T-cell (primary cell): ENCODE results near the gene NRF1. TPM values are rescaled to one million over a fixed set of nuclear protein-coding genes. Genes with fewer than 3 reads are reported as not detected.

Source experiments
- ATAC-seq, 4 experiments: fragments of 200-7000 bp in 3 of 4; fragments of 150-1000 bp in 1 of 4; cut with Tn5 transposase; replicated peaks in 1 of 4; 1 replicate in 3 of 4; 2 replicates in 1 of 4; pipeline ENCODE4 v1.10.0; 2021; ENCODE audit warnings: moderate library complexity in 3 of 4, mild to moderate bottlenecking in 2 of 4, moderate number of reproducible peaks in 1 of 4
- CTCF ChIA-PET, 2 donors: fragments of 300-600 bp; sonication (Branson Sonifier 250); formaldehyde crosslinking; loops; one replicate each; lab custom pipeline; 2022; ENCODE audit warnings: antibody characterized with exemption in 2 of 2; lab: Charles Lee
- POLR2A ChIA-PET, 2 donors: fragments of 300-600 bp; sonication (Branson Sonifier 250); formaldehyde crosslinking; loops; one replicate each; lab custom pipeline; 2022; ENCODE audit warnings: antibody characterized with exemption in 2 of 2; lab: Charles Lee
- DNase-seq, 35 experiments: peaks; one replicate each; pipeline versions ENCODE4 v3.0.0 to v3.0.0-alpha.2; 2013 to 2023
- H3K27ac ChIP-seq: one replicate; pipeline ENCODE4 v1.5.1; 2013; ENCODE audit warnings: low read length
- H3K27me3 ChIP-seq, 2 experiments: replicated peaks in 1 of 2; 1 replicate in 1 of 2; 2 replicates in 1 of 2; pipeline versions ENCODE4 v1.6.1 to v1.7.0; 2013; ENCODE audit warnings: low read length in 1 of 2, mixed read lengths in 1 of 2; ENCODE audit not compliant: control insufficient read depth in 2 of 2, insufficient read depth in 2 of 2; ENCODE audit errors: extremely low read depth in 1 of 2
- H3K36me3 ChIP-seq, 2 donors: 1 replicate in 1 of 2; 2 replicates in 1 of 2; pipeline versions ENCODE4 v1.6.1 to v1.7.0; 2013; ENCODE audit warnings: low read length in 1 of 2; ENCODE audit not compliant: control insufficient read depth in 2 of 2, insufficient read depth in 1 of 2; ENCODE audit errors: extremely low read depth in 1 of 2
- H3K4me1 ChIP-seq, 2 experiments: 1 replicate in 1 of 2; 2 replicates in 1 of 2; pipeline versions ENCODE4 v1.6.1 to v1.7.0; 2013; ENCODE audit warnings: low read length in 2 of 2, mixed read lengths in 1 of 2; ENCODE audit not compliant: insufficient read depth in 2 of 2, control insufficient read depth in 1 of 2; ENCODE audit errors: extremely low read depth in 1 of 2
- H3K4me3 ChIP-seq, 2 donors: 1 replicate in 1 of 2; 2 replicates in 1 of 2; pipeline versions ENCODE4 v1.5.1 to v1.7.0; 2013; ENCODE audit warnings: mild to moderate bottlenecking in 2 of 2, low read length in 1 of 2, moderate library complexity in 1 of 2; ENCODE audit not compliant: control insufficient read depth in 1 of 2; ENCODE audit errors: extremely low read depth in 1 of 2
- H3K9me3 ChIP-seq: 2 replicates; pipeline ENCODE4 v1.7.0; 2013
- H3K27ac Mint-ChIP-seq, 2 donors: one replicate each; pipeline ENCODE4 v1.8.0; 2020 to 2021; ENCODE audit warnings: mild to moderate bottlenecking in 2 of 2, mixed read lengths in 2 of 2
- H3K27me3 Mint-ChIP-seq, 2 donors: one replicate each; pipeline ENCODE4 v1.8.0; 2021 to 2022; ENCODE audit warnings: mixed read lengths in 2 of 2
- H3K36me3 Mint-ChIP-seq: one replicate; pipeline ENCODE4 v1.8.0; 2021; ENCODE audit warnings: mixed read lengths
- H3K4me1 Mint-ChIP-seq, 3 donors: one replicate each; pipeline ENCODE4 v1.8.0; 2020 to 2022; ENCODE audit warnings: mixed read lengths in 3 of 3, mild to moderate bottlenecking in 1 of 3
- H3K4me3 Mint-ChIP-seq, 3 donors: one replicate each; pipeline ENCODE4 v1.8.0; 2020 to 2022; ENCODE audit warnings: mild to moderate bottlenecking in 3 of 3, mixed read lengths in 3 of 3, moderate library complexity in 3 of 3
- H3K9me3 Mint-ChIP-seq, 3 donors: one replicate each; pipeline ENCODE4 v1.8.0; 2020 to 2022; ENCODE audit warnings: mixed read lengths in 3 of 3
- WGBS: methylation state at CpG from one replicate; pipeline ENCODE4 v1.1.5; 2013; ENCODE audit warnings: missing lambda C conversion rate; ENCODE audit not compliant: insufficient coverage; 5-methylcytosine and 5-hydroxymethylcytosine counted together
- total RNA-seq, 35 experiments: library from RNA in 6 of 35; stranded (reverse) in 6 of 35; fragments of 120-200 nt in 1 of 35; gene quantifications; one replicate each; pipeline versions ENCODE4 v1.2.1 to v1.2.4 and lab custom pipeline; 2013 to 2026

Gene NRF1
- total RNA-seq, 5 donors from 2014 or later (not counting 1 experiment from before 2014, with no cell fraction given) = 31.5 to 38.0 (median 35.6) TPM

DNA sequence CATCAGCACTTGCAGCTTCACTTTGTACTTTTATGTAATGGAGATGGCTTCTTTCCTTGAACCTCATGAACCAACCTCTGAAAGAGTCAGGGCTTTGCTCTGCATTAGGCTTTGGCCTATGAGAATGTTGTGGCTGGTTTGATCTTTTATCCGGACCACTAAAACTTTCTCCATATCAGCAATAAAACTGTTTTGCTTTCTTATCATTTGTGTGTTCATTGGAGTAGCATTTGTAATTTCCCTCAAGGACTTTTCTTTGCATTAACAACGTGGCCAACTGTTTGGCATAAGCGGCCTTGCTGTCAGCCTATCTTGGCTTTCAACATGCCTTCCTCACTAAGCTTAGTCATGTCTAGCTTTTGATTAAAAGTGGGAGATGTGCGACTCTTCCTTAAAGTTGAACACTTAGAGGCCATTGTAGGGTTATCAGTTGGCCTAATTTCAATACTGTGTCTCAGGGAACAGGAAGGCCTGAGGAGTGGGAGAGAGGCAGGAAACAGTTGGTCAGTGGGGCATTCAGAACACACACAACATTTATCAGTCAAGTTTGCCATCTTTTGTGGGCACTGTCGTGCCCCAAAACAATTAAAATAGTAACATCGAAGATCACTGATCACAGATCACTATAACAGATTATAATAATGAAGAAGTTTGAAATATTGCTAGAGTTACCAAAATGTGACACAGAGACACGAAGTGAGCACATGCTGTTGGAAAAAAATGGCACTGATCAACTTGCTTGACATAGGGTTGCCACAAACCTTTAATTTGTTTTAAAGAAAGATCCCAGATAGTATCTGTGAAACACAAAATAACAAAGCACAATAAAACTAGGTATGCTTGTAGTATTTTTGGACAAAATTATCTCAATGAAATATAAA is 64.7 kb downstream of the NRF1 start:
- Histone ChIP-seq H3K27ac (no peak overlapping the region), H3K4me1 (no peaks in the 10 kb centered on the region), H3K9me3 (peaks cover 5% of the 10 kb centered on the region), H3K4me3 (no peak overlapping the region), H3K36me3 (peaks cover 11 to 62% of the 10 kb centered on the region in 2 donors), H3K27me3 (no peaks in the 10 kb centered on the region)
- Mint-ChIP-seq H3K36me3 (peaks cover 55% of the 10 kb centered on the region), H3K4me3 (no peak overlapping the region), H3K4me1 (peaks cover 0 to 8% (median 0%) of the 10 kb centered on the region in 3 donors), H3K27ac (no peak overlapping the region), H3K27me3 (no peaks in the 10 kb centered on the region), H3K9me3 (peaks cover 0 to 8% (median 0%) of the 10 kb centered on the region in 3 donors)
- no peak for DNase-seq
- WGBS = no CpG with 5 or more reads among the region's 7 CpGs
- CTCF ChIA-PET = interaction anchor here (0.6 kb wide), 2 partner anchors 958 to 1125 kb away, joined by 3 to 4 read pairs; no protein-coding TSS in a partner anchor
- POLR2A ChIA-PET = no interaction called here
- ATAC-seq = no peak

- DNase-seq = no peak
- H3K36me3 Mint-ChIP-seq = peaks cover 59% of the 10 kb centered on the region
- H3K4me1 Mint-ChIP-seq = peaks cover 0 to 8% (median 3%) of the 10 kb centered on the region in 3 donors
- H3K27me3 Mint-ChIP-seq = no peaks in the 10 kb centered on the region
- ChIA-PET CTCF (no interaction called here), POLR2A (interaction anchor here in 1 of 2 donors (0.5 kb wide), 2 partner anchors 84 to 175 kb away, joined by 6 to 14 read pairs; no protein-coding TSS in a partner anchor)
- Histone ChIP-seq H3K27ac (no peak overlapping the region), H3K9me3 (peaks cover 5% of the 10 kb centered on the region), H3K4me3 (no peak overlapping the region), H3K36me3 (peaks cover 6 to 49% of the 10 kb centered on the region in 2 donors), H3K4me1 (no peaks in the 10 kb centered on the region), H3K27me3 (no peaks in the 10 kb centered on the region)
- H3K9me3 Mint-ChIP-seq = peaks cover 0 to 8% (median 0%) of the 10 kb centered on the region in 3 donors
- no peak overlapping the region for H3K27ac Mint-ChIP-seq
- ATAC-seq = no peak
- WGBS = no CpG with 5 or more reads among the region's 4 CpGs
- H3K4me3 Mint-ChIP-seq = no peak overlapping the region
These were observed 66.3 kb downstream of the NRF1 start for GRCh38 chr7:129677796-129678195.

DNA sequence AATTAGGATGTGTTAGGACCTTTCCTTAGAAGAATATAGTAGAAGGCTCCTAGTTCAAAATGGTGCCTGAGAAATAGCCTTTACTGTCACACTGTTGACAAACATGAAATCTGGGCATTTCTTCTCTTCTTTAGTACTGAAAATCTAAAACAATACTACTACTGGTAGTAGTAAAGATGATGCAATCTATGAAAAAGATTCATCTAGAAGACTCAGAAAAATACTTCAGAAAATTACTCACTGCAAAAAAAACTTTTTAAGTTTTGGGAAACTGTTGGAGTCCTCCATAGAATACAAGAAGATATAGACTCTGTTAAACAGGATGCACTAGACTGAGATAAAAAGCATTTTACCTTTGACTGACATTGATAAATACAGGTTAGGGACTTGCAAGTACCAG is 67.1 kb downstream of the NRF1 start:
- no peak overlapping the region for H3K27ac Mint-ChIP-seq
- H3K36me3 Mint-ChIP-seq = peaks cover 59% of the 10 kb centered on the region

GRCh38 chr7:129680400-129680799 is 68.9 kb downstream of the NRF1 start:
- no CpG with 5 or more reads among the region's 1 CpG for WGBS
- Mint-ChIP-seq H3K27me3 (no peaks in the 10 kb centered on the region), H3K4me1 (peaks cover 0 to 15% (median 4%) of the 10 kb centered on the region in 3 donors), H3K9me3 (no peaks in the 10 kb centered on the region), H3K27ac (no peak overlapping the region), H3K36me3 (peaks cover 54% of the 10 kb centered on the region), H3K4me3 (no peak overlapping the region)
- ATAC-seq (no peak), DNase-seq (no peak)
- H3K27ac ChIP-seq = no peak overlapping the region
- no peak overlapping the region for H3K4me3 ChIP-seq
- peaks cover 0 to 40% of the 10 kb centered on the region in 2 donors for H3K36me3 ChIP-seq
- ChIA-PET POLR2A (no interaction called here), CTCF (no interaction called here)
- no peaks in the 10 kb centered on the region for H3K27me3 ChIP-seq
- H3K9me3 ChIP-seq = no peaks in the 10 kb centered on the region
- no peaks in the 10 kb centered on the region for H3K4me1 ChIP-seq

More for the DNA sequence above, 67.1 kb downstream of the NRF1 start:
- ATAC-seq = no peak
- POLR2A ChIA-PET = no interaction called here
- Histone ChIP-seq H3K4me3 (no peak overlapping the region), H3K36me3 (peaks cover 6 to 45% of the 10 kb centered on the region in 2 donors), H3K27me3 (no peaks in the 10 kb centered on the region), H3K4me1 (no peaks in the 10 kb centered on the region), H3K27ac (no peak overlapping the region), H3K9me3 (peaks cover 5% of the 10 kb centered on the region)
- Mint-ChIP-seq H3K9me3 (peaks cover 0 to 8% (median 0%) of the 10 kb centered on the region in 3 donors), H3K27me3 (no peaks in the 10 kb centered on the region), H3K4me1 (peaks cover 0 to 8% (median 3%) of the 10 kb centered on the region in 3 donors), H3K4me3 (no peak overlapping the region)
- DNase-seq = no peak
- CTCF ChIA-PET = no interaction called here

DNA sequence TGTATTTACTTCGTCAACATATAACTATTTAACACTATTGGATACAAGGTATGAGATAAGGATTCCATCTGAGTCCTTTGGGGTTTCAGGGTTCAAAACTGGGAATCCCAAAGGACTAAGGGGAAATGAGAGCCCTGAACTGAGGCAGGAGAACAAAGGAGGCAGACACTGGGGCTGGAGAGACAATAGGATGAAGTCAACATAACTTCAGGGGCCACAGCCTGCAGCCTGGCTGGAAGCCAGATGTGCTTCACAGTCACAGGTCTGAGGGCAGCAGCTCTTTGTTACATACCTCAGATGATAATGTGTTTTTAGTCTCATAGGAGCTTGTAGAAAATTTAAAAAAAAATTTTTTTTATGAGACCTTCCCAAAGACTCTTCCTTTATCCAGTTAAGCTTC is 73.3 kb downstream of the NRF1 start:
- H3K9me3 Mint-ChIP-seq = no peaks in the 10 kb centered on the region
- H3K4me3 Mint-ChIP-seq = no peak overlapping the region
- DNase-seq = no peak
- CTCF ChIA-PET = interaction anchor here in 1 of 2 donors (0.6 kb wide), 1 partner anchor 274 kb away, joined by 4 read pairs; no protein-coding TSS in a partner anchor
- Histone ChIP-seq H3K9me3 (no peaks in the 10 kb centered on the region), H3K27me3 (no peaks in the 10 kb centered on the region), H3K36me3 (peaks cover 0 to 24% of the 10 kb centered on the region in 2 donors), H3K4me3 (no peak overlapping the region), H3K4me1 (no peaks in the 10 kb centered on the region), H3K27ac (no peak overlapping the region)
- no CpG with 5 or more reads among the region's 1 CpG for WGBS
- no peak overlapping the region for H3K27ac Mint-ChIP-seq
- no peak for ATAC-seq
- H3K36me3 Mint-ChIP-seq = peaks cover 32% of the 10 kb centered on the region
- H3K4me1 Mint-ChIP-seq = peaks cover 0 to 15% (median 4%) of the 10 kb centered on the region in 3 donors
- H3K27me3 Mint-ChIP-seq = no peaks in the 10 kb centered on the region
- POLR2A ChIA-PET = no interaction called here

DNA sequence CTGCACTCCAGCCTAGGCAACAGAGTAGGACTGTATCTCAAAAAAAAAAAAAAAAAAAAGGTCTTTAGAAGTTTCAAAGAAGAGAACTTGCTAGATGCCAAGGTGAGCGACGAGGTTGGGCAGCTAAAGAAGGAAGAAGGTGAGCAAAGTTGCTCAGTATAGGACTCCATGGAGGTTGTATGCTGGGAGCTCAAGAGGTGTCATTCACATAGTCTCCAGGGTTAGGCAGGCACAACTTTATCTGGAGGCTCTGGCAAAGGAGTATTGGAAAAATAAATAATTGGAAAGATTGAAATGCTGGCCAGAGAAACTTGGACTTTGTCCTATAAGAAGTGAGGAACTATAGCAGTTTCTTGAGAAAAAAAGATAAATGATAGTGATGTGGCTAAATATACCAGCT is 74.5 kb downstream of the NRF1 start:
- Histone ChIP-seq H3K9me3 (no peaks in the 10 kb centered on the region), H3K4me3 (no peak overlapping the region), H3K36me3 (peaks cover 0 to 24% of the 10 kb centered on the region in 2 donors), H3K27ac (no peak overlapping the region), H3K27me3 (no peaks in the 10 kb centered on the region), H3K4me1 (no peaks in the 10 kb centered on the region)
- H3K4me1 Mint-ChIP-seq = peaks cover 0 to 7% (median 4%) of the 10 kb centered on the region in 3 donors
- H3K9me3 Mint-ChIP-seq = no peaks in the 10 kb centered on the region
- DNase-seq (no peak), ATAC-seq (no peak)
- H3K27me3 Mint-ChIP-seq = no peaks in the 10 kb centered on the region
- 94% methylated on average over 2 of the region's 2 CpGs for WGBS
- no peak overlapping the region for H3K27ac Mint-ChIP-seq
- POLR2A ChIA-PET = no interaction called here
- no peak overlapping the region for H3K4me3 Mint-ChIP-seq
- CTCF ChIA-PET = interaction anchor here in 1 of 2 donors (0.6 kb wide), 1 partner anchor 119 kb away, joined by 3 read pairs; no protein-coding TSS in a partner anchor
- H3K36me3 Mint-ChIP-seq = peaks cover 26% of the 10 kb centered on the region
